ENCODE data around the gene MYH15.

The MYH15 gene

DNA sequence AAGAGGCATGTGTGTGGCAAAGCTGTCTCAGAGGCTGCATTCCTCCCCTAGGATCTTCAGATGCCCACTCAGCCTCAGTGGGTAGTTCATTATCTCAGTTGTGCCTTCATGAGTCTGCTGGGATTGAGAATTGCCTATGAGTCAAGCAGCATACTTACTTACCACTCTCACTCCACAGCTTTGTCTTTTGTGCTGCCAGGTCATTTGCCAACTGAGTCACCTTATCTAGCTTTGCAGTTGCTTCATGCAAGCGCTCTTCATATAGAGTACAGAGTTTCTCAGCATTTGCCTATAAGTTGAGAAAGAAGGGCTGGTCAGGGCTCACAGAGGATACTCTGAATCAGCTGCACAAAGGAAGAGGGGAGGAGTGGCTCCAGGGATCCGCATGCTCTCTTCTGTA, 89.5 kb downstream of the MYH15 start:
- no peaks in the 10 kb centered on the region for H3K9me3 Mint-ChIP-seq
- H3K4me1 Mint-ChIP-seq, result peaks cover 9% of the 10 kb centered on the region
- H3K27ac Mint-ChIP-seq, result no peak overlapping the region
- H3K4me3 Mint-ChIP-seq, result no peak overlapping the region
- ATAC-seq, result no peak
- H3K27me3 Mint-ChIP-seq, result peaks cover 6% of the 10 kb centered on the region
- DNase-seq, result no peak

DNA sequence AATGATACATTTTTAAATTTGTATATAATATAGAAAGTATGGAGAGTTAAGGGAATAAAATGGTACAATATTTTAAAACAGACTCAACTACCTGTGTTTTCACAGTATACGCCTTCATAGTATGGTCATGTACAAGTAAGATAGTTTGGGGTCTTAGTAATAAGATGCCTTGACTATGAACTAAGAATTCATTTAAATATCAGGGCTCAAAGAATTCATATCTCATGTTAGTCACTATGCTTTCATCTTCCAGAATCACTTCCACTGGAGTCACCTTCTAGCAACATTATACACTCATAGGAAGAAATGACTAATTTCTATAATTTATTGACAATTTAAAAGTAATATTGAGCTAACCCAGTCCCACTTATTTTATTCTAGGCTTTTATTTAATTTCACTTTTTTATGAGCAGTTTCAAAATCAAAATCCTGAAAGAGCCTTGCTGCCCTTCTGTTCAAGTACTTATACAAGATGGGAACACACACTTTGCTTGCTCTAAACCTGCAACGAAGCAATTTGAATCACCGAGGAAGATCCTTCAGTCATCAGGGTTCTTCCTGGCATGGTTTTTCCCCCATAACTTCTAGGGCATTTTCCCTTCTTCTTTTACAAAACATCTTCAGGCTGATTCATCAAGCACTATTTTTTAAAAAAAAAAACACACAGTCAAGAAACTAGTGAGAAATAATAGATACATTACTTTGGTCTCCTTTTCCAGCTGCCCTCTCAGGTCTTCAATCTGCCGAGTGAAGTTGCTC, 94.1 kb downstream of the MYH15 start:
- no peak overlapping the region for H3K4me3 Mint-ChIP-seq
- H3K4me1 Mint-ChIP-seq, result peaks cover 9% of the 10 kb centered on the region
- ATAC-seq, result peak; percentile 81
- DNase-seq, result no peak
- no peak overlapping the region for H3K27ac Mint-ChIP-seq
- H3K27me3 Mint-ChIP-seq, result peaks cover 3% of the 10 kb centered on the region
- H3K9me3 Mint-ChIP-seq, result no peaks in the 10 kb centered on the region

DNA sequence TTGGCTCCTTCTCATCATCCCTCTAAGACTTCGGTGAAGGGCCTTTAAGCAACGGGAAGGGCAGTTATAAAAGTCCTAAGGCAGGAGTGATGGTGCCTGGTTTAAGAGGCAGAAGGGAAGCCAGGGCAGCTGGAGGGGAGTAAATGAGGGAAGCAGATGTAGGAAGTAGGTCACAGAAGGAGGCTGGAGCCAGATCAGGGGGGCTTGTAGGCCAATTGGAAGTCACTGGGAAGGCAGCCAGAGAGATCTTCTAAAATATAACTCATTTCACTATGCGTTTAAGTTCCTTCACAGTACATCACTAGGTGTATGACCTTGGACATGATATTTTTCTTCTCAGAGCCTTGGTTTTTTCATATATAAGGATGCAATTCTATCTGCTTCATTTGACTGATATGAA, 94.7 kb downstream of the MYH15 start:
- DNase-seq, result no peak
- Mint-ChIP-seq H3K27me3 (no peaks in the 10 kb centered on the region), H3K27ac (no peak overlapping the region), H3K4me3 (no peak overlapping the region), H3K9me3 (no peaks in the 10 kb centered on the region), H3K4me1 (peaks cover 9% of the 10 kb centered on the region)
- ATAC-seq, result no peak

DNA sequence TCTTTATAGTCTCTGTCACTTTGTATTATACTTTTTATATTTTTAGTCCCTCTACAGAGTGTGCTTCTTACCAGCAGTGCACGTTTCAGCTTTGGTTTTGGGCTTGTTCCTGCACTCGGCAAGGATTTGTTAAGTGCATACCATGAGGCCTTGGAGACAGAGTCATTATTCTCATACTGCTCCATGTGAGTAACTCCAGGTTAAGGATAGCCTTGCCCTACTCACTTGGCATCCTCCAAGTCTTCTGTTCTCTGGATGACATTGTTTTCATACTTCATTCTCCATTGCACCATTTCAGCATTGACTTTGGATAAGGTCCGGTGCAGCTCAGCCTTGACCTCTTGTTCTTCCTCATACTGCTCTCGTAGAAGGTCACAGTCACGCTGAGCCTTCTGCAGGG, 96.4 kb downstream of the MYH15 start:
- Mint-ChIP-seq H3K4me1 (peaks cover 9% of the 10 kb centered on the region), H3K27ac (no peak overlapping the region), H3K9me3 (no peaks in the 10 kb centered on the region), H3K27me3 (no peaks in the 10 kb centered on the region), H3K4me3 (no peak overlapping the region)
- no peak for DNase-seq
- no peak for ATAC-seq

DNA sequence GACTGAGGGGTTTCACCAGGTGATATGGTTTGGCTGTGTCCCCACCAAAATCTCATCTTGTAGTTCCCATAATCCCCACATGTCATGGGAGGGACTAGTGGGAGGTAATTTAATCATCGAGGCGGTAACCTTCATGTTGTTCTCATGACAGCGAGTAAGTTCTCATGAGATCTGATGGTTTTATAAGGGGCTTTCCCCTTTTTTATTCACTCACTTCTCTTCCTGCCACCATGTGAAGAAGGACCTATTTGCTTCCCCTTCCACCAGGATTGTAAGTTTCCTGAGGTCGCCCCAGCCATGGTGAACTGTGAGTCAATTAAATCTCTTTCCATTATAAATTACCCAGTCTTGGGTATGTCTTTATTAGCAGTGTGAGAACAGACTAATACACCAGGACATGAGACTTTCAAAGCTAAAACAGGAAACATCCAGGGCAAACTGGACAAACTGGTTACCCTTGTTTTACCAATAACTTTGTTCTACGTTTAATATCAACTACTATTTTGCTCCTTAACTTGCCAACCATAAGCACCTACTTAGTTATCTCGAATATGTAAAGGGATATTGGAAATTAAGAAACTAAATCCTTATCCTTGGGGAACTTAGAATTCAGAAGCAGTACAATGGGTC, 98.2 kb downstream of the MYH15 start:
- ATAC-seq, result no peak
- DNase-seq, result no peak
- Mint-ChIP-seq H3K27me3 (no peaks in the 10 kb centered on the region), H3K4me1 (peaks cover 10% of the 10 kb centered on the region), H3K9me3 (no peaks in the 10 kb centered on the region), H3K27ac (no peak overlapping the region), H3K4me3 (no peak overlapping the region)

DNA sequence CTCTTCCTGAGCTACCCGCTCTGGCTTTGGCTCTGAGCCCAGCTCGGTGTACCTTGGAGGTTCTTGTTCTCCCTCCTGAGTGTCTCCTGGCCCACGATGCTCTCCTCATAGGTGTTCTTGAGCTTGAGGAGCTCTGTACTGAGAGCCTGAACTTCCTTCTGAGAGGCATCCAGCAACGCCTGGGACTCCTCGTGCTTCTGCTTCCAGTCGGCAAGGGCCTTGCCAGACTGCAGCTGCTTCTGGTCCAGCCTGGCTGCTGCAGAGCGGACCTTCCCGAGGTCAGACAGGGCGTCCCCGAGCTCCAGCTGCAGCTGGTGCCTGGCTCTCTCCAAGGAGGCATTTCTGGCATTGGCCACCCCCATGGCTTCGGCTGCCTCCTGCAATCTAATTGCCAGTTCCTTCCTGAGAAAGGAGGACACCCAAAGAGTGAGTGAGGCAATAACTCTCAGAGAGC, 99.8 kb downstream of the MYH15 start:
- DNase-seq (no peak), ATAC-seq (no peak)
- Mint-ChIP-seq H3K4me3 (no peak overlapping the region), H3K4me1 (peaks cover 7% of the 10 kb centered on the region), H3K27ac (no peak overlapping the region), H3K9me3 (no peaks in the 10 kb centered on the region), H3K27me3 (no peaks in the 10 kb centered on the region)

DNA sequence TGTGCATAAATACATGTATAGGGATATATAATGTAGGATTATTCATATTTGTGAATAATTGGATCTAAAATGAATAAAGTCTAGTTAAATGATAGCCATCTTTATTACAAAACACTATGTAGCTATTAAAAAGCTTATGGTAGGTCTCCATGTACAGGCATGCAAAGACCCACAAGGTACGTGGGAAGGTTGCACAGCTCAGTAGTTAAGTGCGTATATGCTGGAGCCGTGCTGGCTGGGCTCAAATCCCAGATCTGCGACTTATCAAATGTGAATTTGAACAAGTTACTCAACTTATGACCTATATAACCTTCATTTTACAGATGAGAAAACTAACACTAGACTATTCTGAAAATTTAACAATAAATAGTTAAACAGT, 100.6 kb downstream of the MYH15 start:
- DNase-seq (no peak), ATAC-seq (no peak)
- no peak overlapping the region for H3K27ac Mint-ChIP-seq
- no peaks in the 10 kb centered on the region for H3K9me3 Mint-ChIP-seq
- H3K4me1 Mint-ChIP-seq, result peaks cover 7% of the 10 kb centered on the region
- no peaks in the 10 kb centered on the region for H3K27me3 Mint-ChIP-seq
- no peak overlapping the region for H3K4me3 Mint-ChIP-seq

DNA sequence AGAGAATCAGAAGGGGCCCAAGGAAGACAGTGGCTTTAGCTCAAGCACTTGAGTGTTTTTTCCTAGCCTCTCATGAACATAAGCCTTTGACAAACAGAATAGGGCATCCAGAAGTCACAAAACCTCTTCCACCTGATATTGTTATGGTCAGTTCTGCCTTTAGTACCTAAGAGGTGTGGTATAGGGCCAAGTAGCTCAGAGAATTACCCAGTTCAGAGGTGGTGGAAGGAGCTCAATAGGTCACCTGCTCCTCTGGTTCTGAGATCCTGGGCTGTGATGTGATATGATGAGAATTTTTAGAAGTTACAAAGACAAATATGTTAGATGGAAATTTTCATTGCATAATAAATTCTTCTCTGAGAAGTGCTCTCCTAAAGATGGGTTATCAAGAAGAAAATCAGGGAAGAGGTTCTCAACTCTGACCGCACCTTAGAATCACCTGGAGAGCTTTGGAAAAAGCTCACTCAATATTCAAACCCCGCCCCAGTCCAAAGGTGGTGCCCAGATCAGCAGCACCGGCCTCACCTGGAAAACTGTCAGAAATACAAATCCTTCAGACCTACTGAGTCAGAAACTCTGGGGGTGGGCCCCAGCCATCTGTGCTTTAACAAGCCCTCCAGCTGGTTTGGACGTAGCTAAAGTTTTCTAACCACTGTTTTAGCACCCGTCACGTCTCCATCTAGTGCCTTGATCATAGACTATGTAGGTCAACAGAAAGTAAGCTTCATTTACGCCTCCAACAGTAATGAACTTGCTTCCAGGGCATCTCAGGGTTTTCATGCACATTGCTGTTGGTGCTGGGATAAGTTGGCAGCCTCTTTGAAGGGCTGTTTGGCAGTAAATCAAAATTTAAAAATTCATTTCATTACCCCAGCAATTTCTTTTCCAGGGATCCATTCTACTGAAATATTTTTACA, 101.3 kb downstream of the MYH15 start:
- ATAC-seq, result no peak
- peaks cover 7% of the 10 kb centered on the region for H3K4me1 Mint-ChIP-seq
- no peaks in the 10 kb centered on the region for H3K9me3 Mint-ChIP-seq
- H3K27ac Mint-ChIP-seq, result no peak overlapping the region
- H3K4me3 Mint-ChIP-seq, result no peak overlapping the region
- H3K27me3 Mint-ChIP-seq, result no peaks in the 10 kb centered on the region
- DNase-seq, result no peak

DNA sequence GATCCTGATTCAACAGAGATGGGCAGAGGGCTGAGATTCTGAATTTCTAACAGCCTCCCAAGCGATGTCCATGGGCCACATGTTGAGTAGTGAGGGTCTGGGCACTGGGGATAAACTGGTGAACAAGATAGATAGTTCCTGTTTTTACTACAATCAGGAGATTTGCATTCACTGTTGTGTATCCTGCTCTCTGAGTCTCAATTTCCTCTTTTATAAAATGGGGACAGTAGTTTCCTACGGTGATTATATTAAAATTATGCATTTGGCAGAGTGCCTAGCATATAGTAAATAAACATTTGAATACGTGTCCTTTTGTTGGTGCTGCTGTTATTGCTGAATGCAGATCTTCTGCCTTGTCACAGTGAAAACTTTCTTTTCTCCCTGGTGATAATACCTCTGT, 102.5 kb downstream of the MYH15 start:
- no peak overlapping the region for H3K27ac Mint-ChIP-seq
- no peak overlapping the region for H3K4me3 Mint-ChIP-seq
- no peaks in the 10 kb centered on the region for H3K9me3 Mint-ChIP-seq
- ATAC-seq, result no peak
- no peak for DNase-seq
- peaks cover 17% of the 10 kb centered on the region for H3K4me1 Mint-ChIP-seq
- H3K27me3 Mint-ChIP-seq, result no peaks in the 10 kb centered on the region

DNA sequence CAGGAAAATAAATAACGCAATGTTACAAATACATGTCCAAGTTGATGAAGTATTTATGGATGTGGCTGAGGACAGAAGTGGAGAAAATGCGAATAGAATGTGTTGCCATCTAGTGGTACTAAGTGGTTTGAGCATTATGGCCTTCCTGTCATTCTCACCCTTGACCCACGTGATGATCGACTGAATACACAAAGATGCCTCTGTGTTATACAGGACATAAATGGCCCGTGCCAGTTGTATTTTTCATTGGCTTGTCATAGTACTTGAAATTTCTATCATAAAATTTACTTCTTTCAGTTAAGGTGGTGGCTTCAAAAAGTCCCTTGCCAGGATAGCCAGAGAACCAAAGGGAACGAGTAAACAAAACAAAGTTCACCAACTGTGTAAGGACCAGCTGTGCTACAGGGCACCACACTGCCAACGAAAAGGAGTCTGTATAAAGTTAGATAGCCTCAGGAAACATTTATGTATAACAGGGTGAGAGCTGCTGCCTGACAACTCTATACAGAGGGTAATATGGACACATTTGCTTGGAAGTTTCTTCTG, 103.7 kb downstream of the MYH15 start:
- Mint-ChIP-seq H3K4me3 (no peak overlapping the region), H3K9me3 (no peaks in the 10 kb centered on the region), H3K27ac (peak overlapping the region in 1 of 2 donors; percentile 25), H3K27me3 (no peaks in the 10 kb centered on the region), H3K4me1 (peaks cover 17% of the 10 kb centered on the region)
- DNase-seq (peak; percentile 29 to 30), ATAC-seq (peak; percentile 96)

DNA sequence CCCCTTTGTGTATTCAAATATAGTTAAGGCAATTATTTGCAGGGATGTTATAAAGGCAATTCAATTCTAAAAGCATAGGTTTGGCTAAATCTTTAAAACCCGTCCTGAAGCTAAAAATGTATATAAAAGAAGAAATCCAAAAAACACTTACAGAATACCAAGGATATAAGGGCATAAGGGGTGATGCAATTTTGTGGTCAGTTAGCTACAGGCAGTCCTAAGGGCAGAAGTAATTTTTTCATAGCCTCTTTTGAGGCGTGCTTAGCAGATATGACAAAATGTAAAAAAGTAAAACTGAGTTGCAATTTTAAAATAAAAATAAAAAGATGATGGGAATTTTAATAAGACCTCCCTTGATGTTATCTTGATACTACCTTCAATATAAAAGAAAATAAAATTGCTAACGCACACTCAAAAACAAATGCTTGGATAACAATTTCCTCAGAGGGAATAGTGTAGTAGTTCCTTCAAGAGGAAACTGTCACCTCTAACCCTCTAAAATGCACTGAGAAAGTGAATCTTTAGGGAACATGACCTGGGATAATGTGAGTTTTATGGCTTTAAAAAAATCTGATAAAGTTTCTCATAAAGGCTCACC, 104.2 kb downstream of the MYH15 start:
- DNase-seq (no peak), ATAC-seq (peak; percentile 18)
- Mint-ChIP-seq H3K27me3 (no peaks in the 10 kb centered on the region), H3K9me3 (no peaks in the 10 kb centered on the region), H3K4me1 (peaks cover 17% of the 10 kb centered on the region), H3K4me3 (no peak overlapping the region), H3K27ac (no peak overlapping the region)

DNA sequence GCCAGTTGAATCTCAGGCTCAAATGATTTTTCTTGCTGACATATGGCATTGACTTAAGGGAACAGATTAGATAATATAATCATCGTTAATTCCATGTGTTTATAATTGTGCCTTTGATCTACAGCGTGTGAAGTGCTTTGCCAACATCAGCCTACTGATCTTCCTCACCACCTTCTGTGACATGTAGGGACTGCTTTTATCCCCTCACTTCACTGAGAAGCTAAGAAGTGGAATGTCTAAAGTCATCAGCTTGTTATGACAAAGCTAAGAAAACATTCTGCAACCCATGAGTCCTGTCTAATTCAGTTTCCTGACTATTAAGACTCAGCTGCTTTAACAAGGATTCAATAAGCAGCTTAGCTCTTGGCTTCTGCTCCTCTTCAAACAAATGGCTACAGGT, 106.0 kb downstream of the MYH15 start:
- ATAC-seq (no peak), DNase-seq (no peak)
- H3K9me3 Mint-ChIP-seq, result peaks cover 0 to 7% of the 10 kb centered on the region in 2 donors
- no peak overlapping the region for H3K4me3 Mint-ChIP-seq
- H3K4me1 Mint-ChIP-seq, result peaks cover 17% of the 10 kb centered on the region
- no peak overlapping the region for H3K27ac Mint-ChIP-seq
- H3K27me3 Mint-ChIP-seq, result no peaks in the 10 kb centered on the region

DNA sequence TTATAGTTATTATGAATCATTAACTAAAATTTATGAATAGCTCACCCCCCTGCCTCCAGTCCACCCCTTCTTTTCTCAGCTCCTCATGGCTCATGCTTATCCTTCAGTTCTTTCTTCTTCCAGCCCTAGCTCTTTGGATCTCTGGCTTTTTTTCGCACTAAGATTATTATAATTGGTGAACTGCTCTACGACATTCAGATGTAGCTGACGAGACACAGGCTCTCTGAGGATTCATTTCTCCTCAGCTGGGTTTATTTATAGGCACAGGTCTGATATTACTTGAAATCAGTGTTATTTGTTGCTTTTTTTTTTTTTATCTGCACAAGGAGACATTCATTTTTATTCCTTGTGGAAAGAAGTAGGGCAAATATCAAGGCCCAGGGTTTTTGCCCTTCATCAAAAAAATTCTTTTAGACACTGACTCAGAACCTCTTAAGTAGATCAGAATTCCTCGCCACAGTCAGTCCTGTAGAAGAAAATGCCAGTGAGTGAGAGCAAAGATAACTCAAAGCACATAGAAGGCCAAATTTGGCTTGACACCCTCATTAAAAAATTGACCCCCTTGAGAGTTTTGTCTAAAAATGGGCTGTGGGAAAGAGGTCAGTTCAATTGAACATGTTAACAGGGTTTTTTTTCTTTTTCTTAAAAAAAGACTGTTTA, 106.6 kb downstream of the MYH15 start:
- DNase-seq, result no peak

DNA sequence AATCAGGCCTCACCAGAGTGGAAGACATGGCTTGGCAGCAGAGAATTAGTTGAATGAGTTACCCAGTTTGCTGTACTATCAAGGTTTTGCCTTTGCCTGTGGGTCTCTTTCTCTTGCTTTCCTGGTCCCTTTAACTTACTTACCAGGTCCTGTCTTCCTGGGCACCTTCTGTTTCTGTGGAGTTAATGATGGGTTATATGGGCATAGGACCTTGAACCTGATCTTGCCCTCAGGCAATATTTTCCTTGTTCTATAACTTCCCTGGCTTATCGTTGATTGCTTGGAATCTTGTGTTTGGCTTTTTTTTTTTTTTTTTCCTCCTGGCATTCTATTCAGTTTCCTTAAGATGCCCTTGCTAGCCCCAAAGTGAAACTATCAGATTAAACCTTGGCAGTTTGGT, 107.2 kb downstream of the MYH15 start:
- Mint-ChIP-seq H3K27ac (no peak overlapping the region), H3K4me3 (no peak overlapping the region), H3K4me1 (peaks cover 17% of the 10 kb centered on the region), H3K27me3 (no peaks in the 10 kb centered on the region), H3K9me3 (peaks cover 0 to 8% of the 10 kb centered on the region in 2 donors)
- ATAC-seq, result no peak
- no peak for DNase-seq

More for the DNA sequence above, 106.6 kb downstream of the MYH15 start:
- Mint-ChIP-seq H3K9me3 (peaks cover 0 to 8% of the 10 kb centered on the region in 2 donors), H3K4me1 (peaks cover 17% of the 10 kb centered on the region), H3K27me3 (no peaks in the 10 kb centered on the region), H3K4me3 (no peak overlapping the region), H3K27ac (peak overlapping the region; percentile 29 to 67)
- no peak for ATAC-seq

DNA sequence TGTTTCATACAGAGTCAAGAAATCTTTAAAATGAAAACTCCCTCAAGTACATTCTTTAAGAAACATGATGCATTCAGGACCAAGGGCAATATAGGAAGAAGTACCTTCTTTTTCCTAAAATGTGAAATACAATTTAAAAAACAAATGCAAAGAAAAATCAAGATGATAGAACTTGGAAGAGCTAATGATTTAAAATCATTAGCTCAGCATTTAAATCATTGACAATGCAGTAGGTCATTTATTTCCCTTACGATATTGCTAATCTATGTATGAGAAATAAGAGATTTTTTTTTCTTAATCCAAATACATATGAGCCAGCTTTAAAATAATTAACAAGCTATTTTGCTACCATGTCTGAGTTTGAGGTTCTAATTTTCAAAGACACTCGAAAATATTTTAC, 108.6 kb downstream of the MYH15 start:
- H3K4me3 Mint-ChIP-seq, result no peak overlapping the region
- peaks cover 0 to 8% of the 10 kb centered on the region in 2 donors for H3K9me3 Mint-ChIP-seq
- no peak for ATAC-seq
- H3K27me3 Mint-ChIP-seq, result peaks cover 10% of the 10 kb centered on the region
- no peak for DNase-seq
- no peak overlapping the region for H3K27ac Mint-ChIP-seq
- H3K4me1 Mint-ChIP-seq, result peaks cover 12% of the 10 kb centered on the region

Measured in stimulated activated naive CD8-positive, alpha-beta T cell treated with anti-CD3 and anti-CD28 coated beads, Interleukin-15, amount 100 ng/mL, for 72 hours (primary cell).